Astrocyte of the hippocampus (primary cell): ENCODE results near the gene C11orf54.
"Not testable (repeated sequence)": the region's sequence is repeated elsewhere in the genome, so short reads cannot be mapped to it uniquely, and the experiment has no call there.

Source experiments
- DNase-seq: peaks from one replicate; pipeline ENCODE4 v3.0.0; 2011; ENCODE audit warnings: low read depth, low spot score

C11orf54 gene

DNA sequence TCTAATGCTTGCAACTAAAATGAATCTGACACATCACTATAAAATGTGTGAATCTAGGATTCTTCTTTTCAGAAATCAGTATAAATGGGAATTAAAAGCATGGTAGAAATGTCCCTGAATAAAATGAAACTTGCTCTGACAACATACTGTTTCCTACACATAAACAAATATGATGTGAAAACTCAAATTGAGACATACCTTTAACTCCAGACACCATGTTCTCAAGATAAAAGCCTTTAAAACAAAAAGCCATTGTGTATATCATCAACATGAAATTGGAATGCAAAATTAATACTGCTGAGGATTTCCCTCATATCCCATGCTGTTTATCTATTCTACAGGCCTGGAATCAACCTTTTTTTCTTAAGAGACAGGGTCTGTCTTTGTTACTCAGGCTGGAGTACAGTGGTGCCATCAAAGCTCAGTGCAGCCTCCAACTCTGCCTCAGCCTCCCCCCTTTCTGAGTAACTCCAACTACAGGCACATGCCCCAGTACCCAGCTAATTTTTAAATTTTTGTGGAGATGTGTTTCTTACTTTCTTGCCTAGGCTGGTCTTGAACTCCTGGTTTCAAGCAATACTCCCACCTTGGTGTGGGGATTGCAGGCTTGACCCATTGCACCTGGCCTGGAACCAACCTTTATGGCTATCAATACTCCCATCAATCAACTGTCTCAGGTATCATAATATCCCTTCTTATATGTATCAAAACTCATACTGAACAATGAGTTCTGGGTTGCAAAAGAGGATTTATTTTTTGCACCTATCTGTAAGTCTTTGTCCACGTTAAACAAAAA is 6.8 kb upstream of the C11orf54 start:
- DNase-seq, result no peak

DNA sequence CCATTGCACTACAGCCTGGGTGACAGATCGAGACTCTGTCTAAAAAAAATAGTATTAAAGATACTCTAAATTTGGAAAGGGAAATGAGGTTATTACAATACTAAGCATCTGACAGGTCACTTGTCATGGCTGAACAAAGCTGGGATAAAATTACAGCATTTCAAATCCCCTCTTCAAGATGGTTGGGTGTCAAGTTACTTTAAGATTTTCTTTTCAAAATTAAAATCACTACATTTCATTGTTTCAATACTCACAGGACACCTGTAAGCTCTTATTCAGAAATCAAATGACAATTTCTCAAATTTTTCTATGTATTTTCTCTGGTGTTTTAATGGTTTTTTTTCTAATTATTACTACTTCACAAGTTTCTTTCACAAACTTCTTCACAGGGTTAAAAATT is 5.8 kb upstream of the C11orf54 start:
- DNase-seq, result no peak

DNA sequence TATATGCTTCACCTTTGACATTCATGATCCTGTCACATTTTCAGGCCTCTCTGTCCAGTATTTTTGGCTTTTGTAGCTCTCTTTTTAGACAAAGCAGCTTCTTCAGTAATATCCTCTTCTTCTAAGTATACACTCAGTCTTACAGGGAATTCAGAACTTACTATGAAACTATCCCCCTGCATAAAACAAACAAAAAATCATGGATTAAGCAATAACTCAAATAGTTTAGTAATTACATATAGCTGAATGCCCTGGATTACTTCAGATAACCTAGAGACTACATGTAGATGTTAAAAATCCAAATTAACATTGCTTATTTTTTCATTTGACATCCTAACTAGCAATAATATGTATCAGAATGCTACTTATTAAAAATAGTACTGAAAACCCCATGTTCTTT is 5.3 kb upstream of the C11orf54 start:
- no peak for DNase-seq

DNA sequence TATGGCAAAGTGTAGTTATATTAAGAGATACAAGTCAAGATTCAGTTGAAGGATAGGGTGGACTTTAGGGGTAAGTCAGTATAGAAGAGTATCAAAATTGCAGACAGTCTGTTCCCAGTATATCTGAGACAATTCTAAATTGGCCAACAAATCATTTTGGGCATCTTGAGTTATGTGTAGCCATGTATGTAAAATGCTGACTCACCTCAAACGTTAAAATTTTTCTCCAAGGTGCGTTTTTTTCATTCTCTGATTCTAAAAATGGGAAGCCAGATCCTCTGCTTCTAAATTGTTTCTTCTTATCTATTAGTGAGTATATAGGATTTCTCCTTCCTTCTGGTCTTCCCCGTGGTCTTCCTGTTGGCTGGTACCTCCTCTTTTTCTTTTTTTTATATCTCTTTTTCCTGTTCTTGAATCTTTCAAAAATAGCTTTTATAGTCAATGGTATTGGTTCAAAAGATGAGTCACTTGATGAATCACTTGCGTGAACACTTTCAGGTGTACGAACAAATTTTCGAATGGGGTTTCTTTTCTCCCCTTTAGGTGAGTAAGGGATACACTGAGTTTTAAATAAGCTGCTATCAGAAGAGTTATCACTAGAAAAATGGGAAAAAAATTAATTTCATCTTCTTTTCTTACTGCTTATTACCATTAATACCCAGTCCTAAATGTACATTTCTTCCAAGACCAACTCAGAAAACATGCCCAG is 3.4 kb upstream of the C11orf54 start:
- no peak for DNase-seq

DNA sequence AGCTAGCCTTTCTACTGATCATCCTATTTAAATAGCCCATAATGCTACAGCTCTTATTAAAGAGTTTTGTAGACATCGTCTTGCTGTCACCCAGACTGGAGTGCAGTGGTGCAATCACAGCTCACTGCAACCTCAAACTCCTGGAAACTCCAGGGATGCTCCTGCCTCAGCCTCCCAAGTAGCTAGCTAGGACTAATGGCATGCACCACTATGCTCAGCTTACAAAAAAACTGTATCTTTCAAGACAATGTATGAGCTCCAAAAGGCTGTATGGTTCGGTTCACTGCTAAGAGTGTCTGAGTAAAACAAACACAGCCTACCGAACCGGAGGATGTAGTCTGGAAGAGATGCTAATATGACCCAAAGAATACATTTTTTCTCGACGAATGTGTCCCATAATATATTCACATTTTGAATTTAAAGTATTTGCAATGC is 2.8 kb upstream of the C11orf54 start:
- DNase-seq, result peak; percentile 30

DNA sequence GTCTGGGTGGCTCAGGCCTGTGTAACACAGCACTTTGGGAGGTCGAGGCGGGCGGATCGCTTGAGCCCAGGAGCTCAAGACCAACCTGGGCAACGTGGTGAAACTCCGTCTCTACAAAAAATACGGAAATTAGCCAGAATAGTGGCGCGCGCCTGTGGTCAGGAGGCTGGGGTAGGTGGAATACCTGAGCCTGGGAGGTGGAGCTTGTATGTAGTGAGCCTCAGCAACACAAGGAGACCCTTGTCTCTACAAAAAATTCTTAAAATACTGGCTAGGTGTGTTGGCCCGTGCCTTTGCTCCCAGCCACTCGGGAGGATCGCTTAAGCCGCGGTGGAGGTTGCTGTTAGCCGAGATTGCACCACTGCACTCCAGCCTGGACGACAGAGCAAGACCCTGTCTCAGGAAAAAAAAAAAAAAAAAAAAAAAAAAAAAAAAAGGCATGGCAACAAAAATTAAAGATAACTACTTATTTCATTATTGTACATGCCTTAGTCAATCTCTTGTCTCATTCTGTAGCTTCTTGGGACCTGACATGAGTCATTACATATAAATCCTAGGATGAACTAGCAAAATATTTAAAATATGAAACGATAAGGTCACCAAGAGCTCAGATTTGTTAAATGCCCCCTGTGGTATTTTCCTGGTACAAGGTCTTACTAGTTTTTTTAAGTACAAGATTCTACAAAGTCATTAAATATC is 1.3 kb upstream of the C11orf54 start:
- DNase-seq, result peak; percentile 59

DNA sequence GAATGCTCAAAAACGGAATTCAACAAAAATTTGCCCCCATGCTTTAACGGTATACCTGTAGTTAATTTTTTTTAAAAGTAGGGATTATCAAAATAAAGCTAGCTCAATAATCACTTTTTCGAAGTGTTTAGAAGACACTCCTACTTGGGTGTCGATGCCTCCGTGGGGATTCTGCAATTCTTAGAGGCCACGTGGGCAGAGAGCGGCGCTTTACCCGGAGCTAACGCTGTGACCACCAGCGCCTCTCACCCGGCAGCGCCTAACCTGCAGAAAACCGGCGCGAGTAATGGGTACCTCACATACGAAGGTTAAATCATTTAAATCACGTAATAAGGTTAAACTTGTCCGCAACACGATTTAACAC is 760 bp upstream of the C11orf54 start:
- DNase-seq, result peak; percentile 77

DNA sequence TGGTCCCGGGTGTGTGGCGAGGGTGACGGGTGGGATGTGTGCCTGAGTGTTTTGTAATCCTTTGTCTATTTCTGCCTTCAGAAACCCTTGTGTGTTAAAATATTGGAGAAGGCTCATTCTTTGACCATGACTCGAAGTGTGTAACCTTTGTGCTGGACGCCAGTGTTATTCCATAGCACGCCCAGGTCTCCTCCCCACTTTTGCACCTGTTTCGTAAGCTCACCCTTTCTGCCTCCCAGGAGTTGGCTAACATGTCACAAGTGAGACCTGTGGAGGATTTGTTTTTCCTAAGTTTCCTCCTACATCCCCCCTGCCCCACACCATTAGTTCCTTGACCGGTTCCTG is 382 bp downstream of the C11orf54 start:
- DNase-seq, result no peak

DNA sequence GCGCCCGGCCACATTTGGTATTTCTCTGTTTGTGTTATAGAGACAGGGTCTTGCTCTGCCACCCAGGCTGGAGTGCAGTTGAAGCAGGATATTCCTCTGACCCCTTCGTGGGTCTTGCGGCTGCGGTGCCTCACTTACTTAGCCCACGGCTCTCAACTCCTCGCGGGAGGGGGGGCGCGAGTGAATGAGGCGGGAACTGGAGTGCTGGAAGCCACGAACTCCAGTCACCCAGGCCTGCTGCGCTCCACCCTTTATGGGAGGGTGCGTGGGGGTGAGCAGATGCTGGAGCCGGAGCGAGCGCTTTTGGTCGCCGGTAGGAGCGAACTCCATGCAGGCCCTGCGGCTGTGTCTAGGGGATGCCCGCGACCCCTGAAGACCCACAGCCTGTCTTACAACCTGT is 1.8 kb downstream of the C11orf54 start:
- no peak for DNase-seq

DNA sequence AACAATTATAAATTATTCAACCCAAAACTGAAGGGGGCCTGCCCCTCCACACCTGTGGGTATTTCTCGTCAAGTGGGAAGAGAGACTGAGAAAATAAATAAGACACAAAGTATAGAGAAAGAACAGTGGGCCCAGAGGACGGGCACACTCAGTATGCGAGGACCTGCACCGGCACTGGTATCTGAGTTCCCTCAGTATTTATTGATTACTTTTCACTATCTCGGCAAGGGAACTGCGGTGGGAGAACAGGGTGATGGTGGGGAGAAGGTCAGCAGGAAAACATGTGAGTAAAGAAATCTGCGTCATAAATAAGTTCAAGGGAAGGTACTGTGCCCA is 3.2 kb downstream of the C11orf54 start:
- no peak for DNase-seq

DNA sequence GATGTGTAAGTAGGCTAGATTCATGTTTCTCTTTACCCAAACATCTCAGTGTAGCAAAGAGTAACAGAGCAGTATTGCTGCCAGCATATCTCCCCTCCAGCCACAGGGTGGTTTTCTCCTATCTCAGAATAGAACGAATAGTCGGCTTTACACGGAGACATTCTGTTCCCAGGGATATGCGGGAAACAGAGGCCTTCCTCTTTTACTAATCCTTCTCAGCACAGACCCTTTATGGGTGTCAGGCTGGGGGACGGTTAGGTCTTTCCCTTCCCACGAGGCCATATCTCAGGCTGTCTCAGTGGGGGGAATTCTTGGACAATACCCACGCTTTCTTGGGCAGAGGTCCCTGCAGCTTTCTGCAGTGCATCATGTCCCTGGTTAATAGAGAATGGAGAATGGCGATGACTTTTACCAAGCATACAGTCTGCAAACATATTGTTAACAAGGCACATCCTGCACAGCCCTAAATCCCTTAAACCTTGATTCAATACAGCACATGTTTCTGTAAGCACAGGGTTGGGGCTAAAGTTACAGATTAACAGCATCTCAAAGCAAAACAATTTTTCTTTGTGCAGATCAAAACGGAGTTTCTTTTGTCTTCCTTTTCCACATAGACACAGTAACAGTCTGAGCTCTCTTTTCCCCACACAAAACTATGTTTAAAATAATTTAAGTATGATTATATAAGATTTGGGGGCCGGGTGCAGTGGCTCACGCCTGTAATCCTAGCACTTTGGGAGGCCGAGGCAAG is 3.7 kb downstream of the C11orf54 start:
- DNase-seq, result peak; percentile 32

DNA sequence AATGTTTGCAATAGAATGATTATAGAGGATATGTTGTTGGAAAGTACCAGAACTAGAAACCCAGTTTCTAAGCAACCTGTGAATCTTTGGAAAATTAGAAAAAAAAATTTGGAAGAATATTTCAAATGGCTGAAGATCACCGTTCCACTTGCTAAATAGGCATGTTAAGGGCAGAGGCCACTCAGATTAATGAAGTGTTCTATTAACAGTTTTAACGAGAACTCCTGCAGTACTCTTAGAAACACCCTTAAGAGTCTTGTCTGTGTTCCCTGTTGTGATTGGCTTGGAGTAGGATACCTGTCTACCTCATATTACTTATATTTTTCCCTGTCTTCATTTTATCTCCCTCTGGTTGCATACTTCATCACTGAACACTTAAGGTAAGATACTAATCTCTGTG is 4.6 kb downstream of the C11orf54 start:
- no peak for DNase-seq

DNA sequence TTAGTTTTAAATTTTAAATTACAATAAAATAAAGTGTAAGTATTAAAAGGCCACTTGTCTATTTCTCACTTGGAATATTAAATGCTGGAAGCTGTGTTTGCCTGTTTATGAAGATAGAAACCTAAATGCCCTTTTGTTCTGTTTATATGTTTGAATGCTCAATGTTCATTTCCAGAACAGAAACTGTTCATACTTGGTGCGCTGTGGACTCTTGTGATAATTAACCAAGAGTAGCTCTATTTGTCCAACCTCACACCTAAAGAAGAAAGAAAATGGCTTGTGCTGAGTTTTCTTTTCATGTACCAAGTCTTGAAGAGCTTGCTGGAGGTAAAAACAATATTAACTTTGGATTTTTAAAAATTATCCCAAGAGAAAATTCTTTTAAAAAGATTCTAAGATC is 5.7 kb downstream of the C11orf54 start:
- DNase-seq, result no peak

DNA sequence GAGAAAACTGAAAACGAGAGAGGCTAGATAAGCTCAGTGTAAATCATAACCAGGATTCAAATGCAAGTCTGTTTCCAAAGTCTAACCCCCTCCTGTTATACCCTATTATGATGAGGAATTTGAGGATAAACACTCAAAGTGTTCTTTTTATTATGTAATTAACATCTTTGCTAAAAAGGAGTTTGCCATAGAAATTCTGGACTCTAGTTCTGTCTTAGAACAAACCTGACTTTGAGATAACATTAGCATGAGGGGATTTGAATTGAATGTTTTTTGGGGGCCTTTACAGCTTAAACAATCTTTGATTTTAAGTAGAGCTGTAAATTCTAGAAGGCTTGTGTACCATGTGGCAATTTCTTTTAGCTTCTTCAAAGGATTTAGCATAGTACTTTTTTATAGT is 9.5 kb downstream of the C11orf54 start:
- no peak for DNase-seq

DNA sequence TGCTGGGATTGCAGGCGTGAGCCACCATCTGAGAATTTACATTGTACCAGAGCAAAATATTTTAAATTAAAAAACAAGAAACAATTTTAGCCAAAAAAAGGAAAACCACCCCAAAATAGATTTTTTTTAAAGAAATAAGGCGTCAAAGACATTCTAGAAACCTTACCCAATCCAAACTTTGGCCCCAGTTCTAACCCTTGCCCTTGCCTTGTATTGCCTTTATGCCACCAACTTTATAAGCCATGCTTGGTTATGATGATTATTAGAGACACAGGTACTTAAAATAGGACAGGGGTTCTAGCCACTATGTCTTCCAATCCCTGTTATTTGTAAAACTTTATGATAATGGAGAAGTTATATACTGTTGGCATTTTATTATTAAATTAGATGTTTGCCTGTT is 11.8 kb downstream of the C11orf54 start:
- DNase-seq, result no peak

DNA sequence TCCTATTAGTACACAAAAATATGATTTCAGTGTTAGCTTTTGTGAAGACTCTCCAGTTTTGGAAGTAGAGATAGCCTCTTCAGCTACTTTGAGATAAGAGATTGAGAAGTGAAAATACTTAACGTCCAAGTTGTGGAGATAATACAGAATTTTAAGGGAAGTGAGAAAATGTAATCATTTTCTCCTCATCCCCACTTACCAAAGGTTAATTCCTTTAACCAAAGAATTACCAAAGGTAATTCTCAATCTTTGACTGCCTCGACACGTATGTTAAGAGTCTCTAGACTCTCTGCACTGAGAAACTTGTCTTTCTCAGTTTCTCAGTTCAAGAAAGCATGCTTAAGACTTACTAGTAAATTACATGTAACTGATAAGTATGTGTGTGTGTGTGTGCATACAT is 15.3 kb downstream of the C11orf54 start:
- DNase-seq, result no peak

DNA sequence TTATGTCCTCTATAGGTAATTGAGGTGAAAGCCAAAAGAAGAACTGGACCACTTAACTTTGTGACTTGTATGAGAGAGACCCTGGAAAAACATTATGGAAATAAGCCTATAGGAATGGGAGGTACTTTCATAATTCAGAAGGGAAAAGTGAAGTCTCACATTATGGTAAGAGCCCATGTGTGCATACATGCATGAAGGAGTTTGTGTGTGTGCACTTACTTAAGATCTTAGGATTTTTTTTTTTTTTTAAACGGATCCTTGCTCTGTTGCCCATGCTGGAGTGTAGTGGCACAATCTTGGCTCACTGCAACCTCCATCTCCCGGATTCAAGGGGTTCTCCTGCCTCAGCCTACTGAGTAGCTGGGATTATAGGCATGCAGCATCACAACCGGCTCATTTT is 15.8 kb downstream of the C11orf54 start:
- no peak for DNase-seq

DNA sequence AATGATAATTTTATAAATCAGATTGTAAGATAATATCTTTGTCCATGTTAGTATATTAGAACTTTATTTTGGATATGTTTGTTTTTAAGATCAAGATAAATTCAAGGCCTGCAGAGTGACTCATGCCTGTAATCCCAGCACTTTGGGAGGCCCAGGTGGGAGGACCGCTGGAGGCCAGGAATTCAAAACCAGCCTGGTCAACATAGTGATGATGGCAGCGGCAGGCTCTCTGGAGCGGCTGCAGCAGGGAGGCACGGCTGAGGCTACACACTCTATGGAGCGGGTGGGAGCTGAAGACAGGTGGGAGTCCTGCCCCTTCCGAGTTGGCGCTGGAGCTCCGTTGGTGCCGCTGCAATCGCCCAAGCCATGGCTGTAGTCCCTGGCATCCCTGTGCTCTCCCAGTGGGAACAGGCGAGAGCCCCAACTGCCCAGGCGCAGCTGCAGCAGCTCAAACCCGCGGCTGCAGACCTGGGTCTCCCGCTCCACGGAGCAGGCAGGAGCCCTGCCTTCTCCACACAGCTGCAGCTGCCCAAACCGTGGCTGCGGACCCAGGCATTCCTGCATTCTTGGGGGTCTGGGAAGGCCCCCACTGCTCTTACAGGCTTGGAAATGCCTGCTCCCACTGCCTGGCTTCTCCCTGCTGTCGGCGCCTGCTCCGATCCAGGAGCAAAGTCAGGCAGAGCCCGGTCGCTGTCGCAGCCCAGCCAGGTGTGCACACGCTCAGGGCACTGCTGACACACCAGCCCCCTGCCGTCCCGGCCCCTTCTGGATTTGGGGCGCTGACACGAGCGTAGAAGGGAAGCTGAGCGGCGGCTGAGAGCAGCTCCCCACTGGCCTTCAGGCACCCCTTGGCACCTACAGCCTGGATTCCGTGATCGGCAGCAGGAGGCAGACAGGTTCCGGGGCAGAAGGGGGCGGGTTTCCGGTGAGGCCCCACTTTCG is 16.7 kb downstream of the C11orf54 start:
- DNase-seq, result no peak

DNA sequence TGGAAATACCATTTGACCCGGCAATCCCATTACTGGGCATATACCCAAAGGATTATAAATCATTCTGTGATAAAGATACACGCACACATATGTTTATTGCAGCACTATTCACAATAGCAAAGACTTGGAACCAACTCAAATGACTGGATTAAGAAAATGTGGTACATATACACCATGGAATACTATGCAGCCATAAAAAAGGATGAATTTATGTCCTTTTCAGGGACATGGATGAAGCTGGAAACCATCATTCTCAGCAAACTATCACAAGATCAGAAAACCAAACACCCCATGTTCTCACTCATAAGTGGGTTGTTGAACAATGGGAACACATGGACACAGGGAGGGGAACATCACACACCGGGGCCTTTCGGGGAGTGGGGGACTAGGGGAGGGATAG is 17.7 kb downstream of the C11orf54 start:
- DNase-seq, result not testable (repeated sequence)

DNA sequence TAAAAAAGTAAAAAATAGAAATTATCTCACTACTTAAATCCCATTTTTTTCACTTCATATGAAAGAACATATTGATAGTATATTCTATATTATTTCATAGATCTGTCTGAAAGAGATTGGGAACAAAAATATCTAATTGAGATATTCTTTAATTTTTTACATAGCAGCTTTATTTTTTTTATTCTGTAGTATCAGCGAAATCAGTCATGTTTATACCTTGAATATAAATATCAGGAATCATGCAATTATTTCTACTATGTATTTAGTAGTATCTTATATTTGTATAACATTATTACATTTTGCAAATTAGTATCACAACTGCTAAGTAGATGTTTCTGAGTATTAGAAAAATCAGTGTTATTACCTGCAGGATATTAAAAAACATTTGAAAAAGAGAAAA is 20.4 kb downstream of the C11orf54 start:
- DNase-seq, result no peak

DNA sequence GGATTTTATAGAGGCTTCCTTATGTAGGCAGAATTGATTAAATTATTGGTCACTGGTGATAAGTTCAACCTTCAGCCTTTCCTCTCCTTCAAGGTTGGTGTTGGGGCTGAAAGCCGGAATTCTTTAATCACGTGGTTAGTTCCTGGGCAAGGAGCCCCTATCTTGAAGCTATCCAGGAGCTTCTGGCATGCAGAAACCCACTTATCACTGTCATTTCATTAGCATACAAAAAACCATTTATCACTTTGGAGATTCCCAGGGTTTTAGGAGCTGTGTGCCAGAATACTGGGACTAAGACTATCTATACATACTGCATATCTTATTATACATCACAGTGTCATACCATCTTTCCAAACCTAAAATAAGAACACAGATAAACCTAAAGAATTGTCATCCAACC is 24.1 kb downstream of the C11orf54 start:
- DNase-seq, result no peak
